HG03066 (cell line): ENCODE measurements around the gene MTUS2.

Experiments
- ATAC-seq: cut with Tn5 transposase; IDR thresholded peaks from one replicate; pipeline ENCODE4 v1.9.1; 2021; ENCODE audit warnings: low read depth; ENCODE audit not compliant: unreplicated experiment

MTUS2 gene

GRCh38 chr13:29143847-29144246 lies 323.7 kb downstream of the MTUS2 start:
- ATAC-seq: no peak

DNA sequence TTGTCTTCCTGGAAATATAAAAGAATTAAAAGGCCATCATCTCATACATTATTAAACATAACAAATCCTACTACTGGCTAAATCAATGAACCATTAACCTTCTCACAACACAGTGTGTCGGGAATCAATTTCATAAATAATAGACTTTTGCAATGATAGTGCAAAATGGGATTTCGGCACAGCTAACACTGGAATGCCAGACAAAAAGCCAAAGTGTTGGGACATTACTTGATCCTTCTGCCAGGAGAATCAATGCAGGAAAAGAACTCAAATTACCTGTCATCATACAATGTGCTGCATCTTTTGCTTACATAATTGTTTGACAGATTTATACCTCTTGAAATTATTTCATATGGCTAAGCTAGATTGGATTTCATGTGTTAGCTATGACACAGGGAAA lies 334.3 kb downstream of the MTUS2 start:
- no peak for ATAC-seq

GRCh38 chr13:29156136-29156535 lies 336.0 kb downstream of the MTUS2 start:
- ATAC-seq: no peak

DNA sequence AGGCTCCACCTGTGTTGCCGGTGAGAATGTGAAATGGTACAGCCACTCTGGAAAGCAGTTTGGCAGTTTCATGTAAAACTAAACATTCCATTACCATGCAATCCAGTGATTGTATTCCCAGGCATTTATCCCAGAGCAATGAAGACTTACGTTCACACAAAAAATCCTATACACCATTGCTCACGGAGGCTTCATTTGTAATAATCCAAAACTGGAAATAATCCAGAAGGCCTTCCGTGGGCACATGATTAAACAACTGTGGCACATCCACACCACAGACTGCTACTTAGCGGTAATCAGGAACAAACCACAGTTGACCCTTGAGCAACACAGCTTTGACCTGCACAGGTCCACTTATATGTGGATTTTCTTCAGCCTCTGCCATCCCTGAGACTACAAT lies 339.7 kb downstream of the MTUS2 start:
- ATAC-seq: no peak

GRCh38 chr13:29160862-29161261 lies 340.7 kb downstream of the MTUS2 start:
- ATAC-seq: no peak

- no peak for ATAC-seq
Observed at GRCh38 chr13:29161676-29162075, 341.5 kb downstream of the MTUS2 start.

- no peak for ATAC-seq
Observed at GRCh38 chr13:29162638-29163235, 342.6 kb downstream of the MTUS2 start.

GRCh38 chr13:29164116-29164515 lies 344.0 kb downstream of the MTUS2 start:
- no peak for ATAC-seq

GRCh38 chr13:29165216-29165615 lies 345.1 kb downstream of the MTUS2 start:
- no peak for ATAC-seq

DNA sequence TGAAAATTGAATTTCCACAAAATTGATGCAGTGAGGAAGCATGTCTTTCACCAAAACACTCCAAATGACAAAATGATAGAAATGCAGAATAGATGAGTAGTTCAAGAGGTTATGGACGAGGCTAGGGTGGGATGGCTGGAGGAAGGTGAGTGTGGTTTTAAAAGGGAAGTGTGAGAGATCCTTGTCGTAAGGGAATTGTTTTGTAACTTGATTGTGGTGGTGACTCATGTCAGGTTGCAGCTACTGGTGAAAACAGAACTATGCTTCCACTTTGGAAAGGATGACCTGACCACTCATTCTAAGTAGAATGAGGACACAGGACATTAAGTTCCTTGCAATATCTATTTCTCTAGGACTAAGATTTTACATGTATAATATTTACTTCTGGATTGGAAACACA lies 345.7 kb downstream of the MTUS2 start:
- no peak for ATAC-seq

DNA sequence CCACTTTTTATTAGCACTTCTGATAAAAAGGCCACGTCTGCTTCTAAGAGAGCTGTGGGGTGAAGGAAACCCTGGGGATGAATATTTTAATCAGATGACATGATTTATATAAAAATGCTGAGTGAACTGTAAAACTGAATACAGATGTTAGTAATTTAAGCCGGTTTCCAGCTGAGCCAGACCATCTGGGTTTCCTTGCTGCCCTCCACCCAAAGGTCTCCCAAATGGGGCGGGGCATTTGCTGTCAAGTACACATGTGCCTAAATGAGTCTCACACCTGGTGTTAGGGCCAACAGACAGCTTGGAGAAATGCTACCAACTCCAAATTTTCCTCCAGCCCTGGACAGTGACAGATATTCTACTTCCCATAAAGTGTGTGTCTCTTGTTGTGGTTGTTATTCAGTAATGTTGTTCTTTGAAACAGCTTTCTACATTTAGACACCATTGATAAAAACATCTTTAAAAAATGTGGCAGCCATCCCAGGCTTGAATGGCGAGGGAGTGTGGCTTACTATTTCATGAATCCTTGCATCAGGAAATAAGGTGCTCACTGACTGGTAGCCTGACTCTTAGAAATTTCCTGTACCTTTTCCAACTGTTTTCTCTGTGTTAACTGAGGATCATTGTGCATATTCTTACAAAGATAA lies 350.4 kb downstream of the MTUS2 start:
- no peak for ATAC-seq

GRCh38 chr13:29171244-29171643 lies 351.1 kb downstream of the MTUS2 start:
- ATAC-seq: no peak

DNA sequence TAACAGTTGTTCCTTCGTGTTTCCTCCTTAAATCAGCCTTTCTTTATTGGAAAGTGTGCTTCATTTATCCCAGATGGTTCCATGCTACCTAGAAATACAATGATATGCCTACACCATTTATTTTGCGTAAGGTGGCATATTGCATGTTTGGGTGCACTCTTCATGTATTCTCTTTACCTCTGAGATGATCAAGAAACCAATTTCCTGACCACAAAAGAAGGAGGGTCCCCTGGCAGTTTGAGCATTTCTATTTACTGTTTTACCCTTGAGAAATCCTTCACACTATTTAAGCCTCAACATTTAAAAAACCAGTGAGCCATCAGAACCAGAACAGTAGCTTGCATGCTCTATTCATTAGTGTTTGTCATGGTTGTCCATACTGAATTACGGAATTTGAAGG lies 354.0 kb downstream of the MTUS2 start:
- ATAC-seq: no peak

DNA sequence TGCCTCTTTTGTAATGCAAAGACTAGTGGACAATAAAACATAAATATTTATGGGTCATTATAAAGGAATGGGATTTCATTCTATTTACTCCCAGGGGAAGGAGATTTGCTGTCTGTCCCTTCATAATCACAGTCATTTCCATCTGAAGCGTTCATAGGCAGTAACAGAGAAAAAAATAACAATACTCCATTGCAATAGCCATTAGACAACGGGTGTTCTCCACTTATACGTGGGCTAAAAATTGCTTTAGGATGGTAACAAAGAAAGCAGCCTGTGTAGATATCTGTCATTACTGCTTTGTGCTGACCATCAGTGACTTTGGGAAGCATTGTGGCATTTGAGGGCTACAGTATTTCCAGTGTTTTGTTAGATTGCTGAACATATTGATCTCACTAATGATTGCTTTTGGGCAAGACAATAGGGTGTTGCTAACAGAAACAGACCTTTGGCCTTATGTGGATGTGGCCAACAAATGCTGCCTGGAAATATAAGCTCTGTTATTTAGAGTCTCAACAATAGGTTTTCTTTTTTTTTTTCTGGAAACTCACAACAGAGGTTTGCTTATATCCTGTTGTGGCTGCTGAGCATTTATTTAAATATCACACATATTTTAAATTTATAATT lies 355.2 kb downstream of the MTUS2 start:
- no peak for ATAC-seq

DNA sequence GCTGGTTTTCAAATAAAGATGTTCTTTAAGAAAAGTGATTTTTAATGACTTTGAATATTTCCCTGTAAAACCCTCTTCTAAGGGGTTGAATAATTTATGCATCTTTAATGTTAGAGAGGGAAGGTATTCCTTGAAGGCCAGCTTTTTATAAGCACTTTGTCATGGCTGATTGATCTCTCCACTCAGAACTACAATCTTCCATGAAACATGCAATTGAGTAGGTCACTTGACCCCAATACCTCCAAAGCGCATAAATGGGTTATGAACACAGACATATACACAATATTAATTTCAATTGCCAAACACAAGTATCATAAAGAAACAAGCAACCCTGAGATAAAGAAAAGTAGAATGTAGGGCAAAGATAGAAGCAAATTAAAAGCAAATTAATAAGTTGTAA lies 359.9 kb downstream of the MTUS2 start:
- no peak for ATAC-seq

DNA sequence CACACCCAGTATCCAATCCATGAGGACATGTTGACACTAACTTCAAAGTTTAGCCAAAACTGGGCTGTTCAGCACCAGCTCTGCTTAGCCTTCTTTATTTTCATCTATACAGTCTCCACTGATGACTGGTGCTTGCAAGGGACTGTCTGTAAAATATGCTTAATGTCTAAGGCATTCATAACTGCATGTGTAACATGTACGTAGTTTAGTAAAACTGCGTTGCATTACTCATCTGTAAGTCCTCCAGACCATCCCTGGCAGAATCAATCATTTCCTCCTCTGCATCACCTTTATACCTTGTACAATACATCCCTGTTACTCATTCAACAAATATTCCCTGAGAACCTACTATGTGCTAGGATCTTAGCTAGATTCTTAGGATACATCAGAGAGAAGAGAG lies 362.1 kb downstream of the MTUS2 start:
- ATAC-seq: no peak

DNA sequence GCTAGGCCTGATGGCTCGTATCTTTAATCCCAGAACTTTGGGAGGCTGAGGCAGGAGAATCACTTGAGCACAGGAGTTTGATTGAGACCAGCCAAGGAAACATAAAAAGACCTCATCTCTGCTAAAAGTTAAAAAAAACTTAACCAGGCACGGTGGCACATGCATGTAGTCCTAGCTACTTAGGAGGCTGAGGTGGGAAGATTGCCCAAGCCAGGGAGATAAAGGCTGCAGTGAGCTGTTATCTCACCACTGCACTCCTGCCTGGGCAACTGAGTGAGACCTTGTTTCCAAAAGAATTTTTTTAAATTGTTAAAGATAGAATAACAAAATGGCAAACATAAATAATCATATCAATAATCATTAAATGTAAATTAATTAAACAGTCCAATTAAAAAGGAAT lies 365.8 kb downstream of the MTUS2 start:
- ATAC-seq: no peak

DNA sequence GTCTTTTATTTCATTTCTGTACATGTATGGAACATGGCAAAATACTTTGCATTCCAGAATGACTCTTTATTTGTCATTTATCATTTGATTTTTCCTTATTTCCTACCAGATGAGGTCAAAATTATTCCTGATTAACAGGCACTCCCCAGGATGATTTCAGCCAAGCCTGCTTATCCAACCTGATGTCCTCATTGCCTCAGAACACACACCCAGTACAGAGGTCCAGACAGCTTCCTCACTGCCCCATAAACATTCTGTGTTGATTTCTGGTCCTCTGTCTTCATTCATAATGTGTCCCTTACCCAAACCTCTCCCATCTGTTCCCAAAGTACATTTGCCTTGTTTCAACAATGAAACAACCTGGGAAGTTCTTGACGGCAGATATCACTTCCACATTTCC lies 367.4 kb downstream of the MTUS2 start:
- no peak for ATAC-seq

- ATAC-seq: no peak
Observed at GRCh38 chr13:29190298-29190697, 370.2 kb downstream of the MTUS2 start.

- ATAC-seq: no peak
Observed at GRCh38 chr13:29193083-29193482, 372.9 kb downstream of the MTUS2 start.

DNA sequence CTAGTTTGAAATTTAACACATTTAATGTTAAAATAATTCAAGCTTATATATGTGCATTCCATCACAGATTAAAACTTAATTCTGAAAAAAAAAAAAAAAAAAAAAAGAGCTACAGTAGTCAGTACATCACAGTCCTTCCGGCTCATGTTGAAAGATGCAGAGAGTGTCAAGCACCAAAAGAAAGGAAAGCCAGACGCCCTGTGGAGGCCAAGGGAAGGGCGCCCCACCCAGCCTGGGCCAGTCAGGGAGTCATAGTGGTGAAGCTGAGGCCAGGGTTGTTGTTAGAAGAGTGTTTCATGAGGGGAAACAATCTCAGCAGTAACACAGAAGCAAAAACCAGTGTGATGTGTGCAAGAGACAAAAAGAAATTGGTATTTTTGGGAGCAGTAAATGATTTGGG lies 375.3 kb downstream of the MTUS2 start:
- ATAC-seq: no peak

GRCh38 chr13:29196409-29197074 lies 376.4 kb downstream of the MTUS2 start:
- peak; percentile 91 for ATAC-seq
